GM18870 (cell line): Measurements from ENCODE around the gene WRNIP1.

Source experiments
- ATAC-seq: cut with Tn5 transposase; IDR thresholded peaks from one replicate; pipeline ENCODE4 v1.9.1; 2021; ENCODE audit warnings: moderate library complexity; ENCODE audit not compliant: unreplicated experiment

Gene WRNIP1

GRCh38 chr6:2765166-2765895, at the start of gene WRNIP1:
TSS of gene WRNIP1 (plus strand) at chr6:2765393. CDS start at chr6:2765623, 230 bp downstream.
- peak; percentile 86 for ATAC-seq

GRCh38 chr6:2715737-2716136, 49.5 kb upstream of the WRNIP1 start:
- no peak for ATAC-seq

DNA sequence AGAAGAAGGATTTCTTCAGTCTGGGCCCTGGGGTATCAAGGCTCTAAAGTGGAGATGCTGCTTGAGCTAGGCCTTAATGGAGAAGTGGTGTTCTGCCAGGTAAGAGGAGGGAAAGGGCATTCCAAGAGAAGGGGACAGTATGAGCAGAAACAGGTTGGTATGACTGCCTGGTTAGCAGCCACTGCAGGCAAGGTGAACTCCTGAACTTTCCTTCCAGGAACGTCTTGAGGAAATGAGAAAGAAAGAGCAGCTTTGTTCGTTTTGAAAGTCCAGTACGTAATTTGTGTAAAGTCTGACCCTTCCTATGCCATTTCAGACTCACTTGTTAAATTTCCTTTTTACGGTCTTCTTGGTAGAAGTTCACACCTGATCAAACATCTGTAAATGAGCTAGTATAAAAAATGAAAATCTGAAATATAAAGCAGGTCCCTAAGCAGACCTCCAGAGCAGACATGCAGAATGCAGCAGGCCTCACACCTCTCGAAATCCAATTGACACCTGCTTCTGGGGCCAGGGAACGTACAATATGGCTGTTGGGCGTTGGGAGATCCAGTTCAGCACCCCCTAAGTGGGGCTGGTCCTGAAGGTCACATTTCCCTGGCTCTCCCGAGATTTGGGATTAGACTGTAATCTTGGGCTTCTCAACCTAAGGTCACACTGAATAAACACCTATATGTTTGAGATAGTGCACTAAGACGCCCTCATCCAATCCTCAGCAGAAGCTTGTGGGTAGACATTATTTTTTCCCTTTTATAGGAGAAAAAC, 48.1 kb upstream of the WRNIP1 start:
- ATAC-seq = no peak

GRCh38 chr6:2718334-2719092, 46.7 kb upstream of the WRNIP1 start:
- ATAC-seq = no peak

GRCh38 chr6:2719093-2719455, 46.1 kb upstream of the WRNIP1 start:
- ATAC-seq = no peak

DNA sequence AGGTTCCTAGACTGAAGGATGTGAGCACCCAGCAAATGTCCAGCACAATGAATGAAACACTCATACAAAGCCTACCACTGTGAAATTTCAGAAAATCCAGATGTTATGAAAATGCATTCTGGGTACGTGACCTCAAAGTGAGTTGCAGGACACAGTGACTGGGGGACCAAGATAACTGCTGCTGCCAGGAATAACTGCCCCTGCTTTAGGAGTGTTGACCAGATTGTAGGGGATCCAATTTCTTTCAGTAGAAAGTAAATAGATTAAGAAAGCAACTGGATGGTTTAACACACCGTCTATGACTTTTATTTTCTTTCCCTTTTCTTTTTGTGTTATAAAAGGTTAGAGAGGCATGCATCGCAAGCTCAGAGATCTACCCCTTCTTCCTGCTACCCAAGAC, 44.0 kb upstream of the WRNIP1 start:
- no peak for ATAC-seq

- no peak for ATAC-seq
These were observed 39.7 kb upstream of the WRNIP1 start for GRCh38 chr6:2725364-2725988.

DNA sequence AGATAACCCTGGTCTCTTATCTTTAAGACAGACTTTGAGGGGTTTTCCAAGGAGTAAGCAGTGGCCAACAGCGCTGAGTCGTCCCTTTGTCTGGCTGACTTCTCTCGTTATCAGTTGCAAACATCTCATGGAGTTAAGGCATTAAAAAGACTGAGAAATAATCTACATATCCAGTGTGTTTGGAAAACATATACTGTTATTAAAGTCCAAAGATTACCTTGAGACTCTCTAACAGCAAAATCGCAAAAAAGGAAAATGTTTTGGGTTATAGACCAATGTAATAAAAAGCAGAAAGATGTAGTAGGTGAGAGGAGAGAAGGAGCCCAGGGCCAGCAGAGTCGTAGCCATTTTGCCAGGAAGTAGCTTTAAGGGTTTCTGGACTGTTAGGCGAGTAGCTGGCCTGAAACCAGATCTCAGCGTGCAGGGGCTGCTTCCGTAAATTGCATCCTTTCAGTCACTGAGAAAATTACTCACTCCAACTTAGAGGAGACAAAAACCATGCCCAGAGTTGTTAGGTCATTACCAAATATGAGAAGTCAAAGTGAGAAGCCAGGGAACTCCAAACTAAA, 39.1 kb upstream of the WRNIP1 start:
- peak; percentile 47 for ATAC-seq

DNA sequence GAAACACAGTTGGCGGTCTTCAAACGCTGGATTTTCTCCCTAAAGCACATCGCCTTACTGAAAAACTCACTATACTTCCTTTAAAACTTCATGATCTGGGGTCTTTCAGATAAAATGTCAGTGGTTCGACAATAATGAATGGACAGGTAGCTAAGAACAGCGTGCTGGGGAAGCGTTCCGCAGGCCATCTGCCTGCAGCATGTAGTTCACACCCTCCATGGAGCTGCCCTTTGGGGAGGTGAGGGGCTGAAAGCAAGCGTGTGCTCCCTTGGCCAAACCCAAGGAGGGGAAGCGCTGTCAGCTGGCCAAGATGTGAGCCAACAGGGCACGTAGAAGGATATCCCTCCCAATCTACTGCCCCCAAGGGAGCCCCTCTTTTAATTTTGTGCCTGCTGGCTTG, 35.3 kb upstream of the WRNIP1 start:
- ATAC-seq = no peak

DNA sequence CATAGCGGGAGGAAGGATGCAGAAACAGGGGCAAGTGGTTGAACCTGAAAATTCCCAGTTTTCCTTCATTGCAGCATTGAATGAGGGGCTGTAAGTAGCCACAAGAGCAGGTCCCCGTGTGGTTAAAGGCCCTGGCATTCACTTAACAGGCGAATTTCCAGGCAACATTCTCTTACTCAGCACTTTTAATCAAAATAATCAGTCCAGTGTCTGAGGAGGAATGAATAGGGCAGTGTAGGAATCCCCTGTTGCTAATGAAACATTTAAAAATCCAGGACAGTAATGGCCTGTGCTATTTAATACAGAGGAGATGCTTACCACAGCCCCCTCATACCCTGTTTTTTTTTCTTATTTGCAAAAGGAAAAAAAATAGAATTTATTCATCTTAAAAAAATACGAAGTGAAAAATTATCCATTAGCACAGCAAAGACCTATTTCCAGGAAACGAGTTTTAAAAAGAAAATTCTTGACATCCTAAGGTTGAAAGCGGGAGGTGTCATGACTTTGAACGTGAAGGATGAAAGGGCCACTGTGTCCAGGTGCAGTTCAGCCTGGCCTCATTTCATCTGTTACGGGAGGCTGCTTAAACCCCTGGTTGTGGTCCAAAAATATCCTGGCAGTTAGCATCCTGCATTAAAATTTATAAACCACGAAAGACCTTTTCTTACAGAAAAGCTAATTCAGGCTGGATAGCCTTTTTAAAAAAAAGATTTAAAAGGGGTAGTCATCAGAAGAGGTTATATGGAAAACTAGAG, 34.7 kb upstream of the WRNIP1 start:
- ATAC-seq = no peak

GRCh38 chr6:2731281-2731909, 33.8 kb upstream of the WRNIP1 start:
- ATAC-seq = no peak

GRCh38 chr6:2732503-2733089, 32.6 kb upstream of the WRNIP1 start:
- ATAC-seq = no peak

GRCh38 chr6:2733324-2733723, 31.9 kb upstream of the WRNIP1 start:
- ATAC-seq = peak; percentile 88

- ATAC-seq = no peak
These were observed 31.3 kb upstream of the WRNIP1 start for GRCh38 chr6:2733736-2734480.

DNA sequence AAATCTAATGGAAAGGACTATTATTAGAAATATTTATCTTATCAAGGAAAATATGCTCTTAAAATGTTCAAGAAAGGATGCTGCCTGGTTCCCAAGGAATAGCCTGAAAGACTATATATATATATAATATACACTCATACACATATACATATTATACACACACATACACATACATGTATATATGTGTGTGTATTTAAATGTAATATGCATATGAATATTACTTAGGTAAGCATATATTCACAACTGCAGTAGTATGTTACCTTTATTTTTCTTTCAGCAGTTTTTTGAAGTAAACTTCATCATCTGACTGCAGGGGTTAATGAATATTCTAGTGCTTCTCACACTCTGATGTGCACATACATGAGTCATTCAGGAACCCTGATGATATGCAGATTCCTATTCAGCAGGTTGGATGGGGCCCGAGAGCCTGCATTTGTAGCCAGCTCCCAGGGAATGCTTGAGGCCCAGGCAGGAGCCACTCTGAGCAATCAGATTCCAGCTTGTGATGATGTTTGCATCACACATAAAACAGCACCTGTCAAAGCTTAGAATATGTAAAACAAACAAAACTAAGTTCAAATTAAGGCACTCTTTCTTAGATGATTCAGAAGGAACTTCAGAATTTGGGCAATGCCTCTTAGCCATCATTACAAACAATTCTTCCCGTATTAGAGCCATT, 30.6 kb upstream of the WRNIP1 start:
- no peak for ATAC-seq

- ATAC-seq = no peak
These were observed 27.3 kb upstream of the WRNIP1 start for GRCh38 chr6:2737885-2738284.

DNA sequence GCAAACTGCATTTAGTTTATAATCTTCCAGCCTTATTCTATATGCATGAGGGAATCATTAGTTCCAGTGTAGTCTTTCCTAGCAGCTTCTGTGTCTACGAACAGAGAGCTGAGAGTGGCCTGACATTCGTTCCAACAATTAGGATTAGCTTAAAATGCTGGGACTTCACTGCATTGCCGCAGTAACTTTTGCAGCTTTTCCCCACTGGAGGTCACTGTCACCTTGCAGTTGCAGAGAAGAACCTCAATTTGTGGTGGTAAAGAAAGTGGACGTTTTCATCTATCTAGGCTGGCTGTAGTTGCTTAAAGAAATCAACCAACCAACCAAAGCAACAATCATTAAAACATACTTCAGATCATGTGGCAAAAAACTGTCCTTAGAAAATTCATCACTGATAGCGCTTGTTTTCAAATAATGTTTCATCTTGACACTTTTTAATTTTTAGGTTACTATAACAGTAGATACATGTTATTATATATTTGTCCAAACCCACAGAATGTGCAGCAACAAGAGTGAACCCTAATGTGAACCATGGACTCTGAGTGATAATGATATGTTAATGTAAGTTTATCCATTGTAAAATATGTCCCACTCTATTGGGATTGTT, 26.7 kb upstream of the WRNIP1 start:
- ATAC-seq = no peak

DNA sequence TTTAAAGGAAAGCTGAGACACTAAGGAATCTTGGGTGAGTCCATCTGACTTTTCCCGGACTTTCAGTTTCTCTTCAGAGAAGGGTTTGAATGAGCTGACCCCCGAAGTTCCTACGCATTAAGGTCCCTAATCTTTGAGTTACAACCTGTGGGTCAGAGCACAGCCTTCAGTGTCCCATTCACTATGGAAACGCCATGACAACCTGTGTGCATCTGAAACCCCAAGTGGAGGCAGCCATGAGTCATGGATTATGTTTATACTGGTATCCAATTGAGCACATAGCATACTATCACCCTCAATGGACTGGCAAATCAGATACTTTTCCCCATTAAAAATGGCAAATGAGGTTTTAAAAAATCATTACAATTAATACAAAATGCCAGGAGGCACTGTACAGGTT, 25.9 kb upstream of the WRNIP1 start:
- no peak for ATAC-seq
